Gastroesophageal sphincter (tissue), 4 donors: ENCODE data around the gene VHLL. TPM values are rescaled to one million over a fixed set of nuclear protein-coding genes. Genes with fewer than 3 reads are reported as not detected.

Experiments
- ATAC-seq: fragments of 150-250 bp; one replicate; pipeline ENCODE4 v1.9.1; 2016; ENCODE audit warnings: mild to moderate bottlenecking, moderate library complexity
- H3K27ac ChIP-seq, 4 donors: fragments of 200-600 bp; sonication (generic) in 3 of 4; 1 replicate in 3 of 4; 2 replicates in 1 of 4; pipeline ENCODE4 v1.5.1; 2016 to 2019
- H3K27me3 ChIP-seq: fragments of 200-600 bp; sonication (generic); one replicate; pipeline ENCODE4 v1.5.1; 2019
- H3K36me3 ChIP-seq, 2 donors: fragments of 200-600 bp; sonication (generic); one replicate each; pipeline ENCODE4 v1.5.1; 2019; ENCODE audit warnings: control low read depth in 1 of 2
- H3K4me1 ChIP-seq, 3 donors: fragments of 200-600 bp; sonication (generic); 1 replicate in 2 of 3; 2 replicates in 1 of 3; pipeline ENCODE4 v1.5.1; 2016 to 2019; ENCODE audit warnings: control low read depth in 2 of 3
- H3K4me3 ChIP-seq, 2 donors: fragments of 200-600 bp; sonication (generic); one replicate each; pipeline ENCODE4 v1.5.1; 2019; ENCODE audit warnings: mild to moderate bottlenecking in 1 of 2, moderate library complexity in 1 of 2
- H3K9me3 ChIP-seq, 3 donors: fragments of 200-600 bp; sonication (generic); one replicate each; pipeline ENCODE4 v1.5.1; 2017 to 2019; ENCODE audit warnings: control low read depth in 2 of 3
- CTCF ChIP-seq, 4 experiments: fragments of 200-600 bp in 2 of 4; fragments of 450-650 bp in 2 of 4; sonication (generic) in 1 of 4; IDR thresholded peaks; one replicate each; pipeline ENCODE4 v1.5.1; 2017 to 2019; ENCODE audit warnings: antibody characterized with exemption in 4 of 4, mild to moderate bottlenecking in 2 of 4, moderate library complexity in 2 of 4
- EP300 ChIP-seq: sonication (generic); formaldehyde crosslinking; IDR thresholded peaks from one replicate; pipeline ENCODE4 v1.6.1; 2017; ENCODE audit warnings: antibody characterized with exemption, mild to moderate bottlenecking
- POLR2A ChIP-seq, 2 donors: fragments of 450-650 bp; IDR thresholded peaks; one replicate each; pipeline ENCODE4 v1.6.1; 2017; ENCODE audit warnings: antibody characterized with exemption in 2 of 2, mild to moderate bottlenecking in 2 of 2, moderate library complexity in 1 of 2
- POLR2AphosphoS5 ChIP-seq: sonication (generic); formaldehyde crosslinking; IDR thresholded peaks from one replicate; pipeline ENCODE4 v1.6.1; 2017; ENCODE audit warnings: antibody characterized with exemption
- WGBS, 2 donors: methylation state at CpG; one replicate each; pipeline ENCODE4 v1.1.5; 2018; ENCODE audit warnings: low coverage in 1 of 2; 5-methylcytosine and 5-hydroxymethylcytosine counted together
- total RNA-seq, 4 donors: library from RNA; depleted of rRNA; stranded (reverse); fragments of >200 nt; gene quantifications; one replicate each; pipeline ENCODE4 v1.1.0, GENCODE V29; 2016

Gene VHLL
- total RNA-seq, 4 donors from 2014 or later = not detected

DNA sequence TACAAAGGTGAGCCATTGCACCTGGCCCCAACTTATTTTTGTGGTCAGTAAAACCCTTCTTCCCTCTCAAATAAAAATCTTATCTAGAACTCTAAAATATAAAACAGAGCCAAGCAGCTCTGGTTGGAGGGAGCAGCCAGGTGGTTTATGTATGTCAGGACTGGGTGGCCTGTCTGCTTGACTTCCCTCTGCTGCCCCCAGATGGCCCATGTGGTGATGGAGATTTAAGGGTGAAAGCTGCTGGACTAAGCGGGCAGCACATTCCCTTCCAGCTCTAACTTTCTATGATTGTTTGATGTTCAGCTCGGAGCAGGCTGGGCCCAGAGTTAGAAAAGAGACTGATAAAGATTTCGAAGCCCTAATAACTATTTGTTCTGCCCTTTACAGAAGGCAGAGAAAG is 39.3 kb downstream of the VHLL start:
- no peak overlapping the region for H3K27ac ChIP-seq
- 57 to 71% methylated on average over 2 of the region's 3 CpGs for WGBS, 2 donors
- peaks cover 17 to 99% of the 10 kb centered on the region in 2 donors for H3K36me3 ChIP-seq
- TF ChIP-seq CTCF (IDR thresholded peaks at IDR 0.05) = no peak
- TF ChIP-seq EP300 = no peak
- no peak for TF ChIP-seq POLR2AphosphoS5
- TF ChIP-seq POLR2A (IDR thresholded peaks at IDR 0.05) = no peak
- no peaks in the 10 kb centered on the region for H3K27me3 ChIP-seq
- no peak overlapping the region for H3K4me3 ChIP-seq
- ATAC-seq = no peak
- H3K9me3 ChIP-seq = no peaks in the 10 kb centered on the region
- no peaks in the 10 kb centered on the region for H3K4me1 ChIP-seq

GRCh38 chr1:156258859-156259258 is 40.2 kb downstream of the VHLL start:
- TF ChIP-seq CTCF (IDR thresholded peaks at IDR 0.05) = no peak
- TF ChIP-seq POLR2AphosphoS5 = no peak
- TF ChIP-seq POLR2A (IDR thresholded peaks at IDR 0.05) = no peak
- TF ChIP-seq EP300 = no peak
- peaks cover 17 to 100% of the 10 kb centered on the region in 2 donors for H3K36me3 ChIP-seq
- H3K4me3 ChIP-seq = no peak overlapping the region
- no peak overlapping the region for H3K27ac ChIP-seq
- no peak for ATAC-seq
- no CpG with 5 or more reads among the region's 8 CpGs for WGBS, 2 donors
- H3K27me3 ChIP-seq = no peaks in the 10 kb centered on the region
- H3K4me1 ChIP-seq = no peaks in the 10 kb centered on the region
- H3K9me3 ChIP-seq = no peaks in the 10 kb centered on the region

DNA sequence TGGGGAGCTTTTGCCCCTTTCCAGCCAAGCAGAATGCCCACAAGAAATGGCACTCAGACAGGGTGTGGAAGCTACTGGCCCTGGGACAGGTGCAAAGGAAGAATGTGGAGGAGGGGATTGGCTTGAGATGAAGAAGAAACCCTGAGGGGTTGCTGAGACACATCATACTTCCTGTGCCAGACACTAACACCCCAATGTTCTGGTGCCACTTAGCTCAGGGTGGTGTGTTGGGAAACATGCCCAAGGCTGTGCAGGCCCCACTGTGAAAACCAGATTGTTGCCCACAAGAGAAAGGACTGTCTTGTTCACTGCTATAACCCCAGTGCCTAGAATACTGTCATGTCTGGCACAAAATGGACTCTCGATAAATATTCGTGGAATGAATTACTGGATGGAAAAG is 41.4 kb downstream of the VHLL start:
- TF ChIP-seq CTCF (IDR thresholded peaks at IDR 0.05) = no peak
- no peak for ATAC-seq
- no peaks in the 10 kb centered on the region for H3K27me3 ChIP-seq
- no peak overlapping the region for H3K4me3 ChIP-seq
- no peaks in the 10 kb centered on the region for H3K4me1 ChIP-seq
- no peak overlapping the region for H3K27ac ChIP-seq
- H3K9me3 ChIP-seq = no peaks in the 10 kb centered on the region
- WGBS, 2 donors = 58% methylated on average over 2 of the region's 2 CpGs; no CpG with 5 or more reads in 1 of the 2 donors
- peaks cover 17 to 100% of the 10 kb centered on the region in 2 donors for H3K36me3 ChIP-seq

DNA sequence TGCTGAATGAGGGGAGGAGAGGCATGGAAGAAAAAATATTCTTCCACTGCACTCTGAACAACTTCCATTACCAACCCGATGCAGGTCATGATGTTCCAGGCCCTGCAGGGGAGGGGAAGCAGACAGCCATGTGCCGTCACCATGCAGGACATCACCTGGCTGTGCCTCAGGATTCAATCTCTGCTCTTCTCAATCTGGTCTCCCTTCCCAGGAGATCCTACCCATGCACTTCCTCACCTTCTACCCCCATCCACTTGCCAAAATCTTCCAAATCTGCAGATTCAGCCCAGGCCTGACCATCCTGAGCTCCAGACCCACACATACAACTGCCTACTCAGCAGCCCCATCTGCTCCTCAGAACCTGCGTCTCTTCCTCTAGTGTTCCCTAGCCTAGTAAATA is 45.5 kb downstream of the VHLL start:
- WGBS, 2 donors = 92 to 100% methylated on average over 1 to 3 of the region's 3 CpGs
- no peak for TF ChIP-seq POLR2AphosphoS5
- TF ChIP-seq CTCF (IDR thresholded peaks at IDR 0.05) = no peak
- TF ChIP-seq EP300 = no peak
- TF ChIP-seq POLR2A (IDR thresholded peaks at IDR 0.05) = no peak
- Histone ChIP-seq H3K27me3 (no peaks in the 10 kb centered on the region), H3K27ac (no peak overlapping the region), H3K4me1 (no peaks in the 10 kb centered on the region), H3K9me3 (no peaks in the 10 kb centered on the region), H3K4me3 (no peak overlapping the region), H3K36me3 (peaks cover 4 to 98% of the 10 kb centered on the region in 2 donors)
- ATAC-seq = no peak

GRCh38 chr1:156251527-156251926 is 47.6 kb downstream of the VHLL start:
- H3K36me3 ChIP-seq = peaks cover 0 to 77% of the 10 kb centered on the region in 2 donors
- no peak overlapping the region for H3K27ac ChIP-seq
- no peak for ATAC-seq
- no peaks in the 10 kb centered on the region for H3K9me3 ChIP-seq
- WGBS, 2 donors = 17% methylated on average over 1 of the region's 3 CpGs; no CpG with 5 or more reads in 1 of the 2 donors
- peaks cover 0 to 19% (median 11%) of the 10 kb centered on the region in 3 donors for H3K4me1 ChIP-seq
- H3K27me3 ChIP-seq = peaks cover 6% of the 10 kb centered on the region
- no peak overlapping the region for H3K4me3 ChIP-seq
- no peak for TF ChIP-seq POLR2A (IDR thresholded peaks at IDR 0.05)
- TF ChIP-seq CTCF (IDR thresholded peaks at IDR 0.05) = no peak
- TF ChIP-seq POLR2AphosphoS5 = no peak
- no peak for TF ChIP-seq EP300
